HUES6 (cell line): ENCODE results near the gene SULT1E1.
A peak's percentile ranks its signal among the peaks of the same experiment; 100 is the strongest.

ENCODE experiments used
- H3K27ac ChIP-seq: 2 replicates; pipeline ENCODE4 v1.7.0; 2013; ENCODE audit warnings: low read depth, mild to moderate bottlenecking, low read length, inconsistent platforms
- H3K27me3 ChIP-seq: 2 replicates; pipeline ENCODE4 v1.6.1; 2013; ENCODE audit warnings: low read length; ENCODE audit not compliant: control insufficient read depth, insufficient read depth
- H3K36me3 ChIP-seq: 2 replicates; pipeline ENCODE4 v1.6.1; 2013; ENCODE audit warnings: low read length; ENCODE audit not compliant: control insufficient read depth, insufficient read depth
- H3K4me1 ChIP-seq: 2 replicates; pipeline ENCODE4 v1.6.1; 2013; ENCODE audit warnings: low read length; ENCODE audit not compliant: control insufficient read depth, insufficient read depth
- H3K4me3 ChIP-seq: 2 replicates; pipeline ENCODE4 v1.5.1; 2013; ENCODE audit warnings: low read depth, low read length
- H3K9ac ChIP-seq: one replicate; pipeline ENCODE4 v1.6.1; 2013; ENCODE audit warnings: mild to moderate bottlenecking, low read length
- H3K9me3 ChIP-seq: 2 replicates; pipeline ENCODE4 v1.6.1; 2013; ENCODE audit warnings: low read depth, low read length; ENCODE audit not compliant: control insufficient read depth, insufficient read depth

Gene SULT1E1

GRCh38 chr4:69843932-69844331 lies 16.0 kb downstream of the SULT1E1 start:
- Histone ChIP-seq H3K27ac (no peak overlapping the region), H3K36me3 (no peaks in the 10 kb centered on the region), H3K4me3 (no peak overlapping the region), H3K9me3 (no peaks in the 10 kb centered on the region), H3K9ac (no peak overlapping the region), H3K27me3 (no peaks in the 10 kb centered on the region), H3K4me1 (no peaks in the 10 kb centered on the region)

GRCh38 chr4:69843301-69843700 lies 16.6 kb downstream of the SULT1E1 start:
- Histone ChIP-seq H3K27me3 (no peaks in the 10 kb centered on the region), H3K36me3 (no peaks in the 10 kb centered on the region)

DNA sequence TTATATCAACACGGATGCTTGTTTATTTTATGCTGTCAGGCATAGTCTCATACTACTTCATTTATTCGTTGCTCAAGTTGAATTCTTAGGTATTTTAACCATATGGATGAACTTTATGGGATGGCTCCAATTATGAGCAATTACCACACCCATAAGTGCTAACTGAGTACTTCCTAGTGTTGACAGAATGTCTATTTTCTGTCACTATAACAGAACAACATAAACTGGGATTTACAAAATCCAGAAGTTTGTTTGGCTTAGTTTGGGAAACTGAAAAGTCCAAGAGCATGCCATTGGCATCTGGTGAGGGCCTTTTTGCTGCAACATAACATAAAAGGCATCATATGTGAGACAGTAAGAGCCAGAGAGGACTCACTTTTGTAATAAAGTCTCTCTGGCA lies 21.0 kb downstream of the SULT1E1 start:
- no peak overlapping the region for H3K9ac ChIP-seq
- H3K9me3 ChIP-seq = no peaks in the 10 kb centered on the region
- H3K4me3 ChIP-seq = no peak overlapping the region
- no peaks in the 10 kb centered on the region for H3K36me3 ChIP-seq
- H3K27me3 ChIP-seq = no peaks in the 10 kb centered on the region
- H3K4me1 ChIP-seq = no peaks in the 10 kb centered on the region
- H3K27ac ChIP-seq = no peak overlapping the region

More at GRCh38 chr4:69843301-69843700, 16.6 kb downstream of the SULT1E1 start:
- Histone ChIP-seq H3K4me1 (no peaks in the 10 kb centered on the region), H3K4me3 (no peak overlapping the region), H3K9me3 (no peaks in the 10 kb centered on the region), H3K27ac (no peak overlapping the region), H3K9ac (no peak overlapping the region)

DNA sequence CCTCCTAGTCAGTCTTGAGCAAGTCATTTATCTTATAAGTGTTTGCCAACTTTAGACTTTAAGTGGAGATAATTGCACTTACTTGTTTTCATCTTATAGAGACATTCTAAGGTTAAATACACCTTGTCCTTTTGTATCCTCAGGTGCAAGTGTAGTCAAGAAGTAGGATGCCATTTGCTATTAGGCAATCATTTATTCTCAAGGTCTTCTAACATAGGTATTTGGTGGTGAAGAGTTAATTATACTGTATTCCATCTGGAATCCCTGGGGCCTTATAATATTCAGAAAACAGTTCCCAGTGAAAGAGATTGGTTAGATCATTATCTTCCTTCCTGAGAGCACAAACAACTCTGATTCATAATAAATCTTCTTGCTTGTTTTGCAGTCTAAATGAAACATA lies 23.7 kb downstream of the SULT1E1 start:
- Histone ChIP-seq H3K4me1 (peaks cover 6% of the 10 kb centered on the region; the same call in 1 of the 2 replicates), H3K9me3 (no peaks in the 10 kb centered on the region), H3K9ac (no peak overlapping the region), H3K36me3 (no peaks in the 10 kb centered on the region), H3K27me3 (no peaks in the 10 kb centered on the region), H3K27ac (no peak overlapping the region), H3K4me3 (no peak overlapping the region)

DNA sequence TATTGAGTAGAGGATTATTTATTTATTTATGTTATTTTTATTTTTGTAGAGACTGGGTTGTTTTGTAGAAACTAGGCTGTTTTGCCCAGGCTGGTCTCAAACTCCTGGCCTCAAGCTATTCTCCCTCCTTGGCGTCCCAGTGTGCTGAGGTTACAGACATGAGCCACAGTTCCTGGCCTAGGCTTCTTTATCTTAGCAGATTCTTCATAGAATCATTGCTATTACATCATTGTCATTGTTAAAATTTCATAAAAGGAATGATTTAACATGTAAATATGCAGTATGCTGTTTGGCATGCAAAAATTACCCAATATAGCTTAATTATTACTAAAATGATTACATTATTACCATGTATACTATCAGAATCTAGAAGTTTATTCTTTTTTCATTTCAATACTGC lies 24.2 kb downstream of the SULT1E1 start:
- Histone ChIP-seq H3K9me3 (no peaks in the 10 kb centered on the region), H3K9ac (no peak overlapping the region), H3K36me3 (no peaks in the 10 kb centered on the region), H3K4me1 (peaks cover 11% of the 10 kb centered on the region), H3K4me3 (no peak overlapping the region), H3K27me3 (no peaks in the 10 kb centered on the region), H3K27ac (no peak overlapping the region)

- Histone ChIP-seq H3K9ac (no peak overlapping the region), H3K4me1 (peaks cover 16% of the 10 kb centered on the region), H3K9me3 (no peaks in the 10 kb centered on the region), H3K27ac (peak overlapping the region; percentile 61; the same call in 1 of the 2 replicates), H3K36me3 (no peaks in the 10 kb centered on the region), H3K4me3 (no peak overlapping the region), H3K27me3 (no peaks in the 10 kb centered on the region)
Observed at GRCh38 chr4:69833251-69833650, 26.7 kb downstream of the SULT1E1 start.

- Histone ChIP-seq H3K9me3 (0 out of 2 replicates have a peak, but pooled peaks cover 3% of the 10 kb centered on the region), H3K4me1 (peaks cover 16% of the 10 kb centered on the region), H3K9ac (peak overlapping the region; percentile 54), H3K27me3 (no peaks in the 10 kb centered on the region), H3K36me3 (no peaks in the 10 kb centered on the region), H3K27ac (peak overlapping the region; percentile 60; the same call in 1 of the 2 replicates), H3K4me3 (no peak overlapping the region)
Observed at GRCh38 chr4:69832326-69833030, 27.5 kb downstream of the SULT1E1 start.

DNA sequence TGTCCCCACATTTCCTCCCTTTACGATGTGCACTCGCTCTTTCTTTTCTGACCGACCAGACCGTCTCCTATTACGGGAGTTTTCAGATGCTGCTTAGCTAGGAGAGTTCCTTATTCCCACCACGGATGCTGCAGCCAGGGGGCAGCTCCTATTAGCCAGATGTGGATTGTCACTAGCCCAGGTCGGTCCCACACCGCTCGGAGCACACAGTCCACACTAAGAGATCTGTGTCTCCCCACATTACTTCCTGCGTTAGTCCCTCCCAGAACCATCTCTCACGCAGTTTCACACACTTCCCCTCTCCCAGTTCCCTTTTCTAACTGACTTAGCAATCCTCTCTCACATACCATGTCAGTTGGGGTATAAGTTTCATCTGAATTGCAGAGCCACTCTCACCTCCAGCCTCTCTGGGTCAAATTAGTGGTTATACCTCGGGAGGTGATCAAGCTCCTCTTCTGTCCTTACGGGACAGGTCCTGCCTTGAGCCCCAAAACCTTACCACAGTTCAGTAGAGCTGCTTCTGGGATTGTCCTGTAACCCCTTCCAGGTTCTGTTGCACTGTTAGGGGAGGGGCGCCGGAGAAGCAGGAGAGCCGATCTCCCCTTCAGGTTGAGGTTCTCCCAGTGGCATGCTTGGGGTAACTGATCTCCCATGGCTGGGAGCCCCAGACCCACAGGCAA lies 28.2 kb downstream of the SULT1E1 start:
- H3K27ac ChIP-seq = peak overlapping the region; percentile 60; the same call in 1 of the 2 replicates
- peak overlapping the region; percentile 54 for H3K9ac ChIP-seq
- H3K36me3 ChIP-seq = no peaks in the 10 kb centered on the region
- H3K9me3 ChIP-seq = 0 out of 2 replicates have a peak, but pooled peaks cover 3% of the 10 kb centered on the region
- H3K27me3 ChIP-seq = no peaks in the 10 kb centered on the region
- peaks cover 16% of the 10 kb centered on the region for H3K4me1 ChIP-seq
- no peak overlapping the region for H3K4me3 ChIP-seq

- H3K4me3 ChIP-seq = no peak overlapping the region
- no peak overlapping the region for H3K9ac ChIP-seq
Observed at GRCh38 chr4:69831270-69831627, 28.7 kb downstream of the SULT1E1 start.

GRCh38 chr4:69830560-69831269 lies 29.2 kb downstream of the SULT1E1 start:
- no peaks in the 10 kb centered on the region for H3K36me3 ChIP-seq

More at GRCh38 chr4:69831270-69831627, 28.7 kb downstream of the SULT1E1 start:
- no peaks in the 10 kb centered on the region for H3K36me3 ChIP-seq
- H3K27ac ChIP-seq = no peak overlapping the region
- peaks cover 16% of the 10 kb centered on the region for H3K4me1 ChIP-seq
- H3K9me3 ChIP-seq = 0 out of 2 replicates have a peak, but pooled peaks cover 3% of the 10 kb centered on the region
- H3K27me3 ChIP-seq = no peaks in the 10 kb centered on the region

DNA sequence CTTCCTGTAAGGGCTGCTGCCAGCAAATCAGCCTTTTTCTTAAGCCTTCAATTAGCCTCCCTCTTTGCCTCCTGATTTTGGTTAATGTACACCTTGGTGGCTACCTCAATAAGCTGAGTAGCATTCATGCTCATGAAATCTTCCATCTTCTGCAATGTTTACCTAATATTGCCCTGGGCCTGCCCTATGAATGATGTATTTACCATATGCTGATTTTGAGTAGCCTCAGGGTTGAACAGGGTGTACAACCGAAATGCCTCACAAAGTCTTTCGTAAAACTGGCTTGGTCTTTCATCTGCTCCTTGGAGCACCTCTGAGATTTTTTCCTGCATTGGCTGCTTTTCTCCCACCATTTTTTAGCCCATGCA lies 29.8 kb downstream of the SULT1E1 start:
- Histone ChIP-seq H3K27me3 (no peaks in the 10 kb centered on the region), H3K4me1 (peaks cover 16% of the 10 kb centered on the region), H3K9ac (no peak overlapping the region), H3K4me3 (no peak overlapping the region), H3K9me3 (0 out of 2 replicates have a peak, but pooled peaks cover 3% of the 10 kb centered on the region), H3K36me3 (no peaks in the 10 kb centered on the region), H3K27ac (no peak overlapping the region)

More at GRCh38 chr4:69830560-69831269, 29.2 kb downstream of the SULT1E1 start:
- Histone ChIP-seq H3K9me3 (0 out of 2 replicates have a peak, but pooled peaks cover 3% of the 10 kb centered on the region), H3K9ac (no peak overlapping the region), H3K4me3 (no peak overlapping the region), H3K27me3 (no peaks in the 10 kb centered on the region), H3K4me1 (peaks cover 16% of the 10 kb centered on the region), H3K27ac (no peak overlapping the region)
